HEK293T (cell line): ENCODE results near the gene TIPIN.
A peak's percentile ranks its signal among the peaks of the same experiment; 100 is the strongest.

Experiments used
- CTBP1 ChIP-seq: fragments of 450-650 bp; IDR thresholded peaks from 2 replicates; pipeline ENCODE4 v1.6.1; 2016; ENCODE audit warnings: borderline replicate concordance
- FOXM1 ChIP-seq: fragments of 450-650 bp; IDR thresholded peaks from 2 replicates; pipeline ENCODE4 v1.6.1; 2017; ENCODE audit warnings: mild to moderate bottlenecking, borderline replicate concordance
- HDGF ChIP-seq: fragments of 450-650 bp; IDR thresholded peaks from 2 replicates; pipeline ENCODE4 v1.6.1; 2017; ENCODE audit warnings: antibody characterized with exemption, borderline replicate concordance
- L3MBTL2 ChIP-seq: fragments of 450-650 bp; conservative IDR thresholded peaks from 2 replicates; pipeline ENCODE4 v1.6.1; 2016; ENCODE audit warnings: mild to moderate bottlenecking
- NFRKB ChIP-seq: fragments of 450-650 bp; IDR thresholded peaks from 2 replicates; pipeline ENCODE4 v1.6.1; 2016; ENCODE audit warnings: mild to moderate bottlenecking, moderate library complexity
- SP1 ChIP-seq: fragments of 450-650 bp; IDR thresholded peaks from 2 replicates; pipeline ENCODE4 v1.6.1; 2017
- SUZ12 ChIP-seq: fragments of 450-650 bp; IDR thresholded peaks from 2 replicates; pipeline ENCODE4 v1.6.1; 2016; ENCODE audit warnings: mild to moderate bottlenecking

DNA sequence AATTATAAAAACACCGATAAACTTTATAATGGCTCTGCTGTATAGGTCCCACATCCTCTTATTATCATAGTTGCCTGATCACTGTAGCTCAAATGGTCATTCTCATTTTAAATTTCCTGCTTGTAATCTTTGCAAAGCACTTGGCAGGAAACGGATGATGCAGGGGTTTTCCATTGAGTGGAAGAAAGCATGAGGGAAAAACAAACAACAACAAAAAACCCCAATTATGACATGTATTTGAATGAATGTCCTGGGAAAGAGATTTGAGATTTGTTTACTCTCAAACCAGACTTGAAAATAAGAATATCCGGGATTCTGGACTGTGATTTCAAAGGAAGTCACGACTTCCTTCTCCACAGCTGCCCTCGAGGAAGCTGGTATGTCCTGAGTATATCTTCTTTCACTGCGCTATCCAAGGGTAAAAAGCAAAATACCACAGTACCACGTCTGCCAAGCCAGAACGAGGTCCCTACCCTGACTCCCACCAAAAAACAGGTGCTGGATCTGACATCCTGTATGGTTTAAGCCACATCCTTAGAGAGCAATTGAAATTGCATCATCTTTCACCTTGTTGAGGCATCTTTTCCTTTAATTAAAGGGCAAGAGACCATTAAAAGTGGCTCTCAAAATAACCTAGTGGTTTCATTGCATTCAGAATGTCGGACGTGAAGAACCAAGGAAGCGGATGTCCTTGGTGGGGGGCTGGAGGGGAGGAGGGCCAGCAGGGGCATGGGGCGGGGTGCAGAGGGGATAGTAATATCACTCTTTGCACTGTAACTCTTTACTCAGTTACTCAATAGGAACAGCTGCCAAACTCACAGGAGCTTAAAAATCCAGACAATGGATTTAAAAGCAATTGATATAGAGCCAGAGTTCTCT lies 13.5 kb upstream of the TIPIN start:
- TF ChIP-seq L3MBTL2 (peak; percentile 53; the same call in 1 of the 2 replicates), CTBP1 (no peak), SP1 (no peak), HDGF (no peak), SUZ12 (no peak), FOXM1 (no peak), NFRKB (no peak)
